Activated T-cell treated with anti-CD3 and anti-CD28 coated beads, Interleukin-2, amount 50 U/mL, for 72 hours (primary cell): ENCODE results near the gene DTNA. TPM values are rescaled to one million over a fixed set of nuclear protein-coding genes. Genes with fewer than 3 reads are reported as not detected.

Source experiments
- ATAC-seq, 2 donors: fragments of 150-1000 bp; cut with Tn5 transposase; replicated peaks in 1 of 2; 2 replicates each; pipeline ENCODE4 v1.10.0; 2021; ENCODE audit warnings: moderate library complexity in 2 of 2, mild to moderate bottlenecking in 1 of 2
- DNase-seq, 2 donors: peaks; one replicate each; pipeline ENCODE4 v3.0.0; 2021 to 2022; ENCODE audit warnings: mixed read lengths in 1 of 2
- H3K27ac Mint-ChIP-seq: one replicate; pipeline ENCODE4 v1.8.0; 2022; ENCODE audit warnings: mild to moderate bottlenecking, moderate library complexity, mixed read lengths
- H3K27me3 Mint-ChIP-seq: one replicate; pipeline ENCODE4 v1.8.0; 2022; ENCODE audit warnings: low read depth, mixed read lengths
- H3K36me3 Mint-ChIP-seq, 2 donors: one replicate each; pipeline ENCODE4 v1.8.0; 2022; ENCODE audit warnings: mixed read lengths in 2 of 2, mild to moderate bottlenecking in 1 of 2; ENCODE audit not compliant: insufficient read depth in 2 of 2
- H3K4me1 Mint-ChIP-seq: one replicate; pipeline ENCODE4 v1.8.0; 2022; ENCODE audit warnings: low read depth, mixed read lengths
- H3K4me3 Mint-ChIP-seq, 2 donors: one replicate each; pipeline ENCODE4 v1.8.0; 2022; ENCODE audit warnings: mild to moderate bottlenecking in 2 of 2, mixed read lengths in 2 of 2, moderate library complexity in 2 of 2
- H3K9me3 Mint-ChIP-seq, 2 donors: one replicate each; pipeline ENCODE4 v1.8.0; 2022; ENCODE audit warnings: mixed read lengths in 2 of 2
- total RNA-seq, 2 donors: library from RNA; stranded (reverse); gene quantifications; one replicate each; pipeline ENCODE4 v1.2.3, GENCODE V29; 2022

Gene DTNA
- total RNA-seq, 2 donors from 2014 or later: 0.56 to 0.84 TPM

GRCh38 chr18:34838669-34839068 is 128.6 kb downstream of the DTNA start:
- no peak overlapping the region for H3K27ac Mint-ChIP-seq
- peaks cover 18% of the 10 kb centered on the region for H3K27me3 Mint-ChIP-seq
- H3K4me1 Mint-ChIP-seq: peaks cover 20% of the 10 kb centered on the region
- peaks cover 0 to 1% of the 10 kb centered on the region in 2 donors for H3K36me3 Mint-ChIP-seq
- H3K4me3 Mint-ChIP-seq: no peak overlapping the region
- peaks cover 0 to 3% of the 10 kb centered on the region in 2 donors for H3K9me3 Mint-ChIP-seq
- DNase-seq (no peak), ATAC-seq (no peak)

GRCh38 chr18:34840256-34840826 is 130.2 kb downstream of the DTNA start:
- Mint-ChIP-seq H3K4me1 (peaks cover 8% of the 10 kb centered on the region), H3K27me3 (peaks cover 18% of the 10 kb centered on the region), H3K9me3 (peaks cover 0 to 3% of the 10 kb centered on the region in 2 donors), H3K4me3 (no peak overlapping the region), H3K27ac (no peak overlapping the region), H3K36me3 (no peaks in the 10 kb centered on the region)
- no peak for DNase-seq
- ATAC-seq: no peak

- Mint-ChIP-seq H3K27ac (no peak overlapping the region), H3K9me3 (peaks cover 0 to 3% of the 10 kb centered on the region in 2 donors), H3K4me1 (no peaks in the 10 kb centered on the region), H3K27me3 (peaks cover 23% of the 10 kb centered on the region), H3K4me3 (no peak overlapping the region), H3K36me3 (no peaks in the 10 kb centered on the region)
- ATAC-seq (no peak), DNase-seq (no peak)
Measured at GRCh38 chr18:34841891-34842290, 131.8 kb downstream of the DTNA start.

GRCh38 chr18:34844072-34844471 is 134.0 kb downstream of the DTNA start:
- ATAC-seq (no peak), DNase-seq (no peak)
- Mint-ChIP-seq H3K4me1 (no peaks in the 10 kb centered on the region), H3K36me3 (no peaks in the 10 kb centered on the region), H3K4me3 (no peak overlapping the region), H3K9me3 (peaks cover 0 to 5% of the 10 kb centered on the region in 2 donors), H3K27me3 (peaks cover 30% of the 10 kb centered on the region), H3K27ac (no peak overlapping the region)

GRCh38 chr18:34844732-34845459 is 134.8 kb downstream of the DTNA start:
- peaks cover 0 to 5% of the 10 kb centered on the region in 2 donors for H3K9me3 Mint-ChIP-seq
- no peak for ATAC-seq
- H3K4me3 Mint-ChIP-seq: no peak overlapping the region
- H3K27ac Mint-ChIP-seq: no peak overlapping the region
- H3K4me1 Mint-ChIP-seq: no peaks in the 10 kb centered on the region
- peaks cover 30% of the 10 kb centered on the region for H3K27me3 Mint-ChIP-seq
- no peak for DNase-seq
- H3K36me3 Mint-ChIP-seq: no peaks in the 10 kb centered on the region

- no peak for ATAC-seq
- Mint-ChIP-seq H3K36me3 (no peaks in the 10 kb centered on the region), H3K4me1 (no peaks in the 10 kb centered on the region), H3K4me3 (no peak overlapping the region), H3K27me3 (peaks cover 38% of the 10 kb centered on the region), H3K9me3 (peaks cover 0 to 5% of the 10 kb centered on the region in 2 donors), H3K27ac (no peak overlapping the region)
- DNase-seq: no peak
Measured at GRCh38 chr18:34847408-34847807, 137.3 kb downstream of the DTNA start.

GRCh38 chr18:34848156-34848555 is 138.1 kb downstream of the DTNA start:
- DNase-seq (no peak), ATAC-seq (no peak)
- Mint-ChIP-seq H3K36me3 (no peaks in the 10 kb centered on the region), H3K27ac (no peak overlapping the region), H3K27me3 (peaks cover 41% of the 10 kb centered on the region), H3K9me3 (peaks cover 0 to 5% of the 10 kb centered on the region in 2 donors), H3K4me3 (no peak overlapping the region), H3K4me1 (no peaks in the 10 kb centered on the region)

GRCh38 chr18:34848695-34849094 is 138.6 kb downstream of the DTNA start:
- no peaks in the 10 kb centered on the region for H3K4me1 Mint-ChIP-seq
- H3K27me3 Mint-ChIP-seq: peaks cover 41% of the 10 kb centered on the region
- H3K27ac Mint-ChIP-seq: no peak overlapping the region
- no peak overlapping the region for H3K4me3 Mint-ChIP-seq
- no peak for DNase-seq
- peaks cover 0 to 2% of the 10 kb centered on the region in 2 donors for H3K9me3 Mint-ChIP-seq
- no peak for ATAC-seq
- H3K36me3 Mint-ChIP-seq: no peaks in the 10 kb centered on the region

- ATAC-seq (no peak), DNase-seq (no peak)
- H3K36me3 Mint-ChIP-seq: peaks cover 2 to 4% of the 10 kb centered on the region in 2 donors
- H3K4me3 Mint-ChIP-seq: no peak overlapping the region
- peaks cover 0 to 2% of the 10 kb centered on the region in 2 donors for H3K9me3 Mint-ChIP-seq
- peaks cover 22% of the 10 kb centered on the region for H3K4me1 Mint-ChIP-seq
- H3K27me3 Mint-ChIP-seq: peaks cover 41% of the 10 kb centered on the region
- H3K27ac Mint-ChIP-seq: no peak overlapping the region
Measured at GRCh38 chr18:34857320-34857719, 147.2 kb downstream of the DTNA start.

- Mint-ChIP-seq H3K36me3 (peaks cover 2 to 4% of the 10 kb centered on the region in 2 donors), H3K9me3 (peaks cover 0 to 2% of the 10 kb centered on the region in 2 donors), H3K4me1 (peaks cover 30% of the 10 kb centered on the region), H3K4me3 (no peak overlapping the region), H3K27ac (peak overlapping the region; percentile 35), H3K27me3 (peaks cover 33% of the 10 kb centered on the region)
- DNase-seq (no peak), ATAC-seq (no peak)
Measured at GRCh38 chr18:34858188-34858587, 148.1 kb downstream of the DTNA start.

GRCh38 chr18:34859496-34859895 is 149.4 kb downstream of the DTNA start:
- Mint-ChIP-seq H3K9me3 (peaks cover 0 to 2% of the 10 kb centered on the region in 2 donors), H3K27ac (no peak overlapping the region), H3K36me3 (peaks cover 2 to 4% of the 10 kb centered on the region in 2 donors), H3K4me1 (peaks cover 38% of the 10 kb centered on the region), H3K27me3 (peaks cover 28% of the 10 kb centered on the region), H3K4me3 (no peak overlapping the region)
- ATAC-seq (no peak), DNase-seq (no peak)

- H3K36me3 Mint-ChIP-seq: peaks cover 6% of the 10 kb centered on the region in 2 donors
- ATAC-seq (no peak), DNase-seq (peak in 1 of 2 donors; percentile 16)
- no peak overlapping the region for H3K4me3 Mint-ChIP-seq
- peaks cover 13% of the 10 kb centered on the region for H3K27me3 Mint-ChIP-seq
- H3K4me1 Mint-ChIP-seq: peaks cover 68% of the 10 kb centered on the region
- H3K27ac Mint-ChIP-seq: no peak overlapping the region
- H3K9me3 Mint-ChIP-seq: peaks cover 3% of the 10 kb centered on the region in 2 donors
Measured at GRCh38 chr18:34862561-34862960, 152.5 kb downstream of the DTNA start.

- Mint-ChIP-seq H3K36me3 (peaks cover 4 to 6% of the 10 kb centered on the region in 2 donors), H3K4me3 (no peak overlapping the region), H3K27me3 (peaks cover 4% of the 10 kb centered on the region), H3K27ac (no peak overlapping the region), H3K4me1 (peaks cover 71% of the 10 kb centered on the region), H3K9me3 (peaks cover 3% of the 10 kb centered on the region in 2 donors)
- DNase-seq (no peak), ATAC-seq (no peak)
Measured at GRCh38 chr18:34863702-34864101, 153.6 kb downstream of the DTNA start.
